Measurements from ENCODE around the gene CD52. TPM values are rescaled to one million over a fixed set of nuclear protein-coding genes. Genes with fewer than 3 reads are reported as not detected.

Gene CD52
- total and polyA plus RNA-seq, 4 donors, result 6.8 to 600 (median 320) TPM

- no peaks in the 10 kb centered on the region for H3K9me3 ChIP-seq (ENCODE audit: control insufficient read depth in 4 of 4, insufficient read depth in 3 of 4, low read length in 3 of 4)
- DNase-seq, result no peak
- H3K9ac ChIP-seq (ENCODE audit: insufficient read depth in 1 of 2, low read length in 2 of 2), result no peak overlapping the region
- H3K27ac ChIP-seq (ENCODE audit: low read depth in 1 of 2, low read length in 1 of 2), result no peak overlapping the region
- peaks cover 0 to 18% (median 0%) of the 10 kb centered on the region in 4 donors for H3K36me3 ChIP-seq (ENCODE audit: control insufficient read depth in 4 of 4, insufficient read depth in 4 of 4, low read length in 4 of 4)
- no peak for ATAC-seq (ENCODE audit: insufficient read depth, low FRiP score)
- WGBS, 2 donors, result 89 to 93% methylated on average over 16 of the region's 16 CpGs
- H3K4me3 ChIP-seq, result no peak overlapping the region
- H3K27me3 ChIP-seq (ENCODE audit: control insufficient read depth in 3 of 3, insufficient read depth in 3 of 3, low read length in 2 of 3), result no peaks in the 10 kb centered on the region
- TF ChIP-seq CTCF (IDR thresholded peaks at IDR 0.05; ENCODE audit: control extremely low read depth, extremely low read depth), result no peak
- no peaks in the 10 kb centered on the region for H3K4me1 ChIP-seq (ENCODE audit: control insufficient read depth in 5 of 5, insufficient read depth in 5 of 5, low read length in 5 of 5)
Measured at GRCh38 chr1:26296340-26297056, 21.3 kb upstream of the CD52 start.

GRCh38 chr1:26297057-26297790, 20.5 kb upstream of the CD52 start:
- WGBS, 2 donors, result 94 to 96% methylated on average over 12 of the region's 12 CpGs
- no peak for TF ChIP-seq CTCF (IDR thresholded peaks at IDR 0.05; ENCODE audit: control extremely low read depth, extremely low read depth)
- ATAC-seq (ENCODE audit: insufficient read depth, low FRiP score) (no peak), DNase-seq (no peak)
- H3K27ac ChIP-seq (ENCODE audit: low read depth in 1 of 2, low read length in 1 of 2), result no peak overlapping the region
- H3K4me1 ChIP-seq (ENCODE audit: control insufficient read depth in 5 of 5, insufficient read depth in 5 of 5, low read length in 5 of 5), result no peaks in the 10 kb centered on the region
- H3K9ac ChIP-seq (ENCODE audit: insufficient read depth in 1 of 2, low read length in 2 of 2), result no peak overlapping the region
- H3K9me3 ChIP-seq (ENCODE audit: control insufficient read depth in 4 of 4, insufficient read depth in 3 of 4, low read length in 3 of 4), result no peaks in the 10 kb centered on the region
- H3K27me3 ChIP-seq (ENCODE audit: control insufficient read depth in 3 of 3, insufficient read depth in 3 of 3, low read length in 2 of 3), result no peaks in the 10 kb centered on the region
- H3K36me3 ChIP-seq (ENCODE audit: control insufficient read depth in 4 of 4, insufficient read depth in 4 of 4, low read length in 4 of 4), result peaks cover 0 to 18% (median 0%) of the 10 kb centered on the region in 4 donors
- H3K4me3 ChIP-seq, result no peak overlapping the region

- H3K4me3 ChIP-seq, result no peak overlapping the region
- H3K9me3 ChIP-seq (ENCODE audit: control insufficient read depth in 4 of 4, insufficient read depth in 3 of 4, low read length in 3 of 4), result no peaks in the 10 kb centered on the region
- H3K27ac ChIP-seq (ENCODE audit: low read depth in 1 of 2, low read length in 1 of 2), result no peak overlapping the region
- no peak overlapping the region for H3K9ac ChIP-seq (ENCODE audit: insufficient read depth in 1 of 2, low read length in 2 of 2)
- TF ChIP-seq CTCF (IDR thresholded peaks at IDR 0.05; ENCODE audit: control extremely low read depth, extremely low read depth), result no peak
- 74 to 79% methylated on average over 6 of the region's 6 CpGs for WGBS, 2 donors
- no peaks in the 10 kb centered on the region for H3K4me1 ChIP-seq (ENCODE audit: control insufficient read depth in 5 of 5, insufficient read depth in 5 of 5, low read length in 5 of 5)
- DNase-seq, result no peak
- ATAC-seq (ENCODE audit: insufficient read depth, low FRiP score), result no peak
- H3K27me3 ChIP-seq (ENCODE audit: control insufficient read depth in 3 of 3, insufficient read depth in 3 of 3, low read length in 2 of 3), result no peaks in the 10 kb centered on the region
- peaks cover 0 to 18% (median 0%) of the 10 kb centered on the region in 4 donors for H3K36me3 ChIP-seq (ENCODE audit: control insufficient read depth in 4 of 4, insufficient read depth in 4 of 4, low read length in 4 of 4)
Measured at GRCh38 chr1:26297791-26298124, 20.0 kb upstream of the CD52 start.
